Esophagus squamous epithelium (tissue), 5 donors: ENCODE measurements around the gene CCDC116. TPM values are rescaled to one million over a fixed set of nuclear protein-coding genes. Genes with fewer than 3 reads are reported as not detected.

ENCODE experiments used
- DNase-seq: peaks from one replicate; lab custom pipeline; 2025; lab: John Stamatoyannopoulos, UW
- H3K27ac ChIP-seq, 4 donors: fragments of 200-600 bp; sonication (generic); one replicate each; pipeline ENCODE4 v1.5.1; 2016 to 2019; ENCODE audit warnings: mild to moderate bottlenecking in 1 of 4
- H3K27me3 ChIP-seq, 4 donors: fragments of 200-600 bp; sonication (generic); 1 replicate in 3 of 4; 2 replicates in 1 of 4; pipeline versions ENCODE4 v1.5.1 to v1.6.0; 2017 to 2021; ENCODE audit warnings: antibody characterized with exemption in 1 of 4
- H3K36me3 ChIP-seq, 3 donors: fragments of 200-600 bp; sonication (generic); one replicate each; pipeline ENCODE4 v1.5.1; 2016 to 2019
- H3K4me1 ChIP-seq, 3 donors: fragments of 200-600 bp; sonication (generic); one replicate each; pipeline ENCODE4 v1.5.1; 2017 to 2019
- H3K4me3 ChIP-seq, 4 donors: fragments of 200-600 bp; sonication (generic); 1 replicate in 3 of 4; 2 replicates in 1 of 4; pipeline ENCODE4 v1.5.1; 2016 to 2019; ENCODE audit warnings: mild to moderate bottlenecking in 2 of 4, moderate library complexity in 1 of 4
- H3K9me3 ChIP-seq, 3 donors: fragments of 200-600 bp; sonication (generic); one replicate each; pipeline ENCODE4 v1.5.1; 2016 to 2019
- CTCF ChIP-seq, 6 experiments: fragments of 450-650 bp in 4 of 6; fragments of 200-600 bp in 2 of 6; sonication (generic) in 2 of 6; IDR thresholded peaks; one replicate each; pipeline ENCODE4 v1.5.1; 2016 to 2019; ENCODE audit warnings: antibody characterized with exemption in 6 of 6, mild to moderate bottlenecking in 4 of 6, moderate library complexity in 4 of 6
- POLR2A ChIP-seq, 4 donors: fragments of 450-650 bp; IDR thresholded peaks; one replicate each; pipeline ENCODE4 v1.6.1; 2017; ENCODE audit warnings: antibody characterized with exemption in 4 of 4, mild to moderate bottlenecking in 4 of 4, moderate library complexity in 3 of 4
- WGBS, 2 donors: methylation state at CpG; one replicate each; pipeline ENCODE4 v1.1.5; 2018; 5-methylcytosine and 5-hydroxymethylcytosine counted together
- intact Hi-C: fragments of 100-400 bp; cut with DNase I; formaldehyde crosslinking; loops from one replicate; pipeline ENCODE4 v1.15.0; 2022
- total RNA-seq, 4 donors: library from RNA; depleted of rRNA; stranded (reverse); fragments of >200 nt; gene quantifications; one replicate each; pipeline ENCODE4 v1.1.0, GENCODE V29; 2016
- donor health status: DM: yes; HTN: yes; CAD: no.

Gene CCDC116
- total RNA-seq, 4 donors from 2014 or later = 1.9 TPM; not detected in 3

GRCh38 chr22:21589396-21589795 is 43.2 kb upstream of the CCDC116 start:
- H3K36me3 ChIP-seq = peaks cover 0 to 33% (median 12%) of the 10 kb centered on the region in 3 donors
- H3K27me3 ChIP-seq = no peaks in the 10 kb centered on the region
- H3K4me1 ChIP-seq = peaks cover 15 to 68% (median 35%) of the 10 kb centered on the region in 3 donors
- intact Hi-C loops = no loop called here
- DNase-seq = no peak
- no peak overlapping the region for H3K27ac ChIP-seq
- no peak overlapping the region for H3K4me3 ChIP-seq
- WGBS, 2 donors = 80% methylated on average over 8 of the region's 8 CpGs; no CpG with 5 or more reads in 1 of the 2 donors
- TF ChIP-seq POLR2A (IDR thresholded peaks at IDR 0.05) (no peak), CTCF (IDR thresholded peaks at IDR 0.05) (no peak)
- H3K9me3 ChIP-seq = no peaks in the 10 kb centered on the region

- WGBS, 2 donors = 58 to 80% methylated on average over 4 to 7 of the region's 9 CpGs
These were observed 41.5 kb upstream of the CCDC116 start for GRCh38 chr22:21590809-21591641.

GRCh38 chr22:21591695-21592094 is 40.9 kb upstream of the CCDC116 start:
- peaks cover 15 to 59% (median 35%) of the 10 kb centered on the region in 3 donors for H3K4me1 ChIP-seq
- WGBS, 2 donors = 39 to 72% methylated on average over 8 of the region's 9 CpGs

More at GRCh38 chr22:21590809-21591641, 41.5 kb upstream of the CCDC116 start:
- Histone ChIP-seq H3K27ac (peak overlapping the region in 1 of 4 donors; percentile 4), H3K4me3 (no peak overlapping the region), H3K4me1 (peaks cover 15 to 59% (median 35%) of the 10 kb centered on the region in 3 donors), H3K9me3 (no peaks in the 10 kb centered on the region), H3K27me3 (no peaks in the 10 kb centered on the region), H3K36me3 (peaks cover 0 to 49% (median 13%) of the 10 kb centered on the region in 3 donors)
- TF ChIP-seq CTCF (IDR thresholded peaks at IDR 0.05) = no peak
- no peak for TF ChIP-seq POLR2A (IDR thresholded peaks at IDR 0.05)
- no peak for DNase-seq
- intact Hi-C loops = no loop called here

GRCh38 chr22:21592422-21592821 is 40.1 kb upstream of the CCDC116 start:
- Histone ChIP-seq H3K4me3 (no peak overlapping the region), H3K4me1 (peaks cover 15 to 52% (median 34%) of the 10 kb centered on the region in 3 donors), H3K27ac (no peak overlapping the region), H3K9me3 (no peaks in the 10 kb centered on the region), H3K36me3 (peaks cover 0 to 55% (median 13%) of the 10 kb centered on the region in 3 donors), H3K27me3 (no peaks in the 10 kb centered on the region)
- DNase-seq = no peak
- TF ChIP-seq POLR2A (IDR thresholded peaks at IDR 0.05) = no peak
- TF ChIP-seq CTCF (IDR thresholded peaks at IDR 0.05) = no peak
- intact Hi-C loops = no loop called here
- 90 to 100% methylated on average over 1 to 3 of the region's 3 CpGs for WGBS, 2 donors

More at GRCh38 chr22:21591695-21592094, 40.9 kb upstream of the CCDC116 start:
- intact Hi-C loops = no loop called here
- Histone ChIP-seq H3K36me3 (peaks cover 0 to 55% (median 13%) of the 10 kb centered on the region in 3 donors), H3K4me3 (no peak overlapping the region), H3K27ac (peak overlapping the region in 1 of 4 donors; percentile 4), H3K27me3 (no peaks in the 10 kb centered on the region), H3K9me3 (no peaks in the 10 kb centered on the region)
- DNase-seq = no peak
- TF ChIP-seq POLR2A (IDR thresholded peaks at IDR 0.05) = no peak
- no peak for TF ChIP-seq CTCF (IDR thresholded peaks at IDR 0.05)
